ENCODE measurements around the gene PRDM15.

DNA sequence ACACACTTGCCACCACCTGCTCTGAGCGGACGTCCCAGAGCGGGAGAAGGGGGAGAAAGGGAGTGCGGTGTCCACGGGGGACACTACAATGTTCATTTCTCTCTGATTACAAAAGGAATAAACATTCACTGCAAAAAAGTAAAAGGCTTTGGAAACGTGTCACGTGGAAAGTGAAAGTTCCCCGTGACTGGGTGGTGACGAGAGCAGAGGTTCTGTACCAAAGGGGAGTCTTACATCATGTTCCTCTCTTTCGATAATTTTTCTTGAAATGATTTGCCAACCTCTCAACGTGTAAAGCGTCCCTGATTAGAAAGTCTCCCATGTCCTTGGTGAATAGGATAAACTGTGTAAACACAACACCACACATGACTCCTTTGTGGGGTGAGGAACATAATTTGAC, 22.0 kb upstream of the PRDM15 start:
- TF ChIP-seq, protein P1, sequence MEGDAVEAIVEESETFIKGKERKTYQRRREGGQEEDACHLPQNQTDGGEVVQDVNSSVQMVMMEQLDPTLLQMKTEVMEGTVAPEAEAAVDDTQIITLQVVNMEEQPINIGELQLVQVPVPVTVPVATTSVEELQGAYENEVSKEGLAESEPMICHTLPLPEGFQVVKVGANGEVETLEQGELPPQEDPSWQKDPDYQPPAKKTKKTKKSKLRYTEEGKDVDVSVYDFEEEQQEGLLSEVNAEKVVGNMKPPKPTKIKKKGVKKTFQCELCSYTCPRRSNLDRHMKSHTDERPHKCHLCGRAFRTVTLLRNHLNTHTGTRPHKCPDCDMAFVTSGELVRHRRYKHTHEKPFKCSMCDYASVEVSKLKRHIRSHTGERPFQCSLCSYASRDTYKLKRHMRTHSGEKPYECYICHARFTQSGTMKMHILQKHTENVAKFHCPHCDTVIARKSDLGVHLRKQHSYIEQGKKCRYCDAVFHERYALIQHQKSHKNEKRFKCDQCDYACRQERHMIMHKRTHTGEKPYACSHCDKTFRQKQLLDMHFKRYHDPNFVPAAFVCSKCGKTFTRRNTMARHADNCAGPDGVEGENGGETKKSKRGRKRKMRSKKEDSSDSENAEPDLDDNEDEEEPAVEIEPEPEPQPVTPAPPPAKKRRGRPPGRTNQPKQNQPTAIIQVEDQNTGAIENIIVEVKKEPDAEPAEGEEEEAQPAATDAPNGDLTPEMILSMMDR (conservative IDR thresholded peaks at IDR 0.05; ENCODE audit: low read length), result no peak
- TF ChIP-seq EZH2phosphoT487 (IDR thresholded peaks at IDR 0.05; ENCODE audit: borderline replicate concordance, low read depth, low read length), result no peak
